OCI-LY3 (cell line): ENCODE data around the gene PPP2R5C.

Experiments
- EZH2phosphoT487 ChIP-seq: fragments of 200-600 bp; shearing (Covaris generic); IDR thresholded peaks from 2 replicates; pipeline ENCODE4 v1.6.1; 2018; ENCODE audit warnings: antibody characterized with exemption, mixed run types, low read depth
- TF ChIP-seq, protein P1 (sequence below): fragments of 200-600, 300-600 bp; sonication (generic); IDR thresholded peaks from 2 replicates; pipeline ENCODE4 v1.5.1; 2014; ENCODE audit warnings: antibody characterized with exemption, low read length, low read depth

GRCh38 chr14:101879529-101880336 lies 118.2 kb downstream of the PPP2R5C start:
- TF ChIP-seq, protein P1, sequence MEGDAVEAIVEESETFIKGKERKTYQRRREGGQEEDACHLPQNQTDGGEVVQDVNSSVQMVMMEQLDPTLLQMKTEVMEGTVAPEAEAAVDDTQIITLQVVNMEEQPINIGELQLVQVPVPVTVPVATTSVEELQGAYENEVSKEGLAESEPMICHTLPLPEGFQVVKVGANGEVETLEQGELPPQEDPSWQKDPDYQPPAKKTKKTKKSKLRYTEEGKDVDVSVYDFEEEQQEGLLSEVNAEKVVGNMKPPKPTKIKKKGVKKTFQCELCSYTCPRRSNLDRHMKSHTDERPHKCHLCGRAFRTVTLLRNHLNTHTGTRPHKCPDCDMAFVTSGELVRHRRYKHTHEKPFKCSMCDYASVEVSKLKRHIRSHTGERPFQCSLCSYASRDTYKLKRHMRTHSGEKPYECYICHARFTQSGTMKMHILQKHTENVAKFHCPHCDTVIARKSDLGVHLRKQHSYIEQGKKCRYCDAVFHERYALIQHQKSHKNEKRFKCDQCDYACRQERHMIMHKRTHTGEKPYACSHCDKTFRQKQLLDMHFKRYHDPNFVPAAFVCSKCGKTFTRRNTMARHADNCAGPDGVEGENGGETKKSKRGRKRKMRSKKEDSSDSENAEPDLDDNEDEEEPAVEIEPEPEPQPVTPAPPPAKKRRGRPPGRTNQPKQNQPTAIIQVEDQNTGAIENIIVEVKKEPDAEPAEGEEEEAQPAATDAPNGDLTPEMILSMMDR: no peak
- TF ChIP-seq EZH2phosphoT487: no peak
